ENCODE data around the gene RER1. TPM values are rescaled to one million over a fixed set of nuclear protein-coding genes. Genes with fewer than 3 reads are reported as not detected.

Gene RER1
- total and polyA plus RNA-seq, 4 donors: 48.8 to 118 (median 89.8) TPM

DNA sequence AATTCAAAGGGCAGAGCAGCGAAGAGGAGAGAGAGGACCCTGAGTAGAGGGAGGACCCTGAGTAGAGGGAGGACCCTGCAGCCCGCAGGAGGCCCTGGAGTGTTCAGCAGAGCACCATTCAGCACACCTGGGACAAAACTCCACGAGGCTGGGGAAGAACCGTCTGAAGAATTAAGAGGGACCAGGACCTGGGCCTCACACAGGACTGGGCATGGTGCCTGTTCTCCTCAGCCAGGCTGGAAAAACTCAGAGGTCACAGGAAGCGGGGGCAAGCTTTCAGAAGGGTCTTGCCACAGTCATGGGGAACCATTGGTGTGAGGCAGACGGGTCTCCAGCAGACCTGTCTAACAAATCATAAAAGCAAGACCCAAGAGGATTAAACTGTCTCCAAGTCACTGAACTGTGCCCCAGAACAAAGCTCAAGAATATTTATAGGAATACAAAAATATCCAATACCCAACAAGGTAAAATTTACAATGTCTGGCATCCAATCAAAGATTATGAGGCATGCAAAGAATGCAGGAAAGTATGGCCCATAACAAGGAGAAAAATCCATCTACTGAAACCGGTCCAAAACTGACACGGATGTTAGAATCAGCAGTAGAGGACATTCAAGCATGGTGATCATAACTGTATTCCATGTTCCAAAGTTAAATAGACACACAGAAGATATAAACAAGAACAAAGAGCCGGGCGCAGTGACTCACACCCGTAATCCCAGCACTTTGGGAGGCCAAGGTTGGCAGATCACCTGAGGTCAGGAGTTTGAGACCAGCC is 30.9 kb upstream of the RER1 start:
- Histone ChIP-seq H3K4me1 (ENCODE audit: control insufficient read depth, insufficient read depth, low read length) (no peaks in the 10 kb centered on the region), H3K9me3 (ENCODE audit: control insufficient read depth, insufficient read depth, low read length) (peaks cover 4% of the 10 kb centered on the region), H3K4me3 (ENCODE audit: low read depth, low read length) (no peak overlapping the region), H3K27me3 (ENCODE audit: control insufficient read depth, insufficient read depth, low read length) (no peaks in the 10 kb centered on the region), H3K27ac (ENCODE audit: low read depth, low read length) (no peak overlapping the region), H3K36me3 (ENCODE audit: control insufficient read depth, insufficient read depth, low read length) (peaks cover 36% of the 10 kb centered on the region)
- no peak for DNase-seq (ENCODE audit: low read depth in 4 of 6, low spot score in 6 of 6)
- 90% methylated on average over 9 of the region's 11 CpGs for WGBS (ENCODE audit: insufficient coverage)

DNA sequence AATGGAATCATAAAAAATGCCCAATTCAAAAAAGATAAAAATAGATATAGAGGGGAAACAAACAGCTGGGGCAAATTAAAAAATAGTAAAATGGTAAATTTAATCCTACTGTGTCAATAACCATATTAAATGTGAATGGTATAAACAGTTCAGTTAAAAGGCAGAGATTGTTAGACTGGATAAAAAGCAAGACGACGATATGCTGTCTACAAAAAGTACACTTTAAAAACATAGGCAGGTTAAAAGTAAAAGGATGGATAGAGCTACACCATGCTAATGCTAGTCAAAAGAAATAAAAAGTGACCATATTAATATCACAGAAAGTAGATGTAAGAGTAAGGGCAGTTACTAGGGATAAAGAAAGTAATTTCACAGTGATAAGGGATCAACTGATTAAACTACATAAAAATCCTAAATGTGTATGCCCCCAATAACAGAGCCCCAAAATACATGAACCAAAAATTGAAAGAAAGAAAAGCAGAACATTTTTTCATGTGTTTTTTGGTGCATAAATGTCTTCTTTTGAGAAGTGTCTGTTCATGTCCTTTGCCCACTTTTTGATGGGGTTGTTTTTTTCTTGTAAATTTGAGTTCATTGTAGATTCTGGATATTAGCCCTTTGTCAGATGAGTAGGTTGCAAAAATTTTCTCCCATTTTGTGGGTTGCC is 27.7 kb upstream of the RER1 start:
- no peak for DNase-seq (ENCODE audit: low read depth in 4 of 6, low spot score in 6 of 6)
- no peaks in the 10 kb centered on the region for H3K27me3 ChIP-seq (ENCODE audit: control insufficient read depth, insufficient read depth, low read length)
- peaks cover 8% of the 10 kb centered on the region for H3K36me3 ChIP-seq (ENCODE audit: control insufficient read depth, insufficient read depth, low read length)
- no peak overlapping the region for H3K27ac ChIP-seq (ENCODE audit: low read depth, low read length)
- H3K4me1 ChIP-seq (ENCODE audit: control insufficient read depth, insufficient read depth, low read length): no peaks in the 10 kb centered on the region
- peaks cover 4% of the 10 kb centered on the region for H3K9me3 ChIP-seq (ENCODE audit: control insufficient read depth, insufficient read depth, low read length)
- no peak overlapping the region for H3K4me3 ChIP-seq (ENCODE audit: low read depth, low read length)
- no CpG with 5 or more reads among the region's 2 CpGs for WGBS (ENCODE audit: insufficient coverage)

GRCh38 chr1:2368053-2368744 is 23.4 kb upstream of the RER1 start:
- Histone ChIP-seq H3K27me3 (ENCODE audit: control insufficient read depth, insufficient read depth, low read length) (no peaks in the 10 kb centered on the region), H3K9me3 (ENCODE audit: control insufficient read depth, insufficient read depth, low read length) (peaks cover 4% of the 10 kb centered on the region), H3K27ac (ENCODE audit: low read depth, low read length) (no peak overlapping the region), H3K36me3 (ENCODE audit: control insufficient read depth, insufficient read depth, low read length) (peaks cover 17% of the 10 kb centered on the region), H3K4me3 (ENCODE audit: low read depth, low read length) (no peak overlapping the region), H3K4me1 (ENCODE audit: control insufficient read depth, insufficient read depth, low read length) (no peaks in the 10 kb centered on the region)
- DNase-seq (ENCODE audit: low read depth in 4 of 6, low spot score in 6 of 6): no peak
- WGBS (ENCODE audit: insufficient coverage): 57% methylated on average over 3 of the region's 8 CpGs

DNA sequence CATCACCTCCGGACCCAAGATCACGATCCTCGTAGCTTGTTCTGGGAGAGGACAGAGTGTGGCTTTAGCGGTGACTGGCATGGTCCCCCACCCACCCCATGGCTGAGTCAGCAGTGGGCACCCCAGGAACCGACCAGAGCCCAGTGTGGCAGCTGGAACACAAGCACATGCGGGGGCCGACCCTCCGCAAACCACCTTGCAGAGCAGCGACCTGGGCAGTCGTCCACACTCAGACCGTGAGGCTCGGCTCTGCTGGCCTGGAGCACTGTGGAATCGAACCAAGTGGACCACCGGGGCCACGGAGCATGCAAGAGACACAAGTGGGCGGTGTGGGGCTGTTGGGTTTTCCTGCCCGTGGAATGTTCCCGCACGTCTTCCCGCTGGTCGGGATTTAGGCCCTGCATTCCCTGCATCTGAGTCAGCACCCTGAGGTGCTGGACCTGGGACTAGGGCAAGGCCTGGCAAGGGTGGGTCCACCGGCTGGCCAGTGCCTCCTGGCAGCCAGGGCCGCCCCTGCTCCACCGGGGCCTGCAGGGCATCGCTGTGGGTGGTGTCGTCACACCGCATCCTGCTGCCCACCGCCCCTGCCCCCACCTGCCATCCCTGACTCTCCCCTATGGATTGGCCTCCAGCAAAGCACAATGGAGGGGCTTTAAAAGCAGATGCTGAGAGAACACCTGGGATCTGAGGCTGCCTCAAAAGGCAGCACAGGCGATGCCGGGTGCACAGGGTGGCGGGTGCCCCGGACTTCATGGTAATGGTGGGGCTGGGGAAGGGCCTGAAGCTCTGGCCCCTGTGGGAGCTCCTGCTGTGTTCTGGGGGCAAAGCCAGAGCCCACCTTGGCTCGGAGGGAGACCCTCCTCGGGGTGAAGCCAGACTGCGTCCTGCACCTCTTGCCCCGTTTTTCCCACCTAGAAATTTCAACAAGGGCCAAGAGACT is 18.8 kb upstream of the RER1 start:
- H3K36me3 ChIP-seq (ENCODE audit: control insufficient read depth, insufficient read depth, low read length): peaks cover 51% of the 10 kb centered on the region
- WGBS (ENCODE audit: insufficient coverage): 94% methylated on average over 27 of the region's 36 CpGs
- H3K9me3 ChIP-seq (ENCODE audit: control insufficient read depth, insufficient read depth, low read length): no peaks in the 10 kb centered on the region
- no peak overlapping the region for H3K27ac ChIP-seq (ENCODE audit: low read depth, low read length)
- peaks cover 14% of the 10 kb centered on the region for H3K4me1 ChIP-seq (ENCODE audit: control insufficient read depth, insufficient read depth, low read length)
- H3K4me3 ChIP-seq (ENCODE audit: low read depth, low read length): no peak overlapping the region
- no peaks in the 10 kb centered on the region for H3K27me3 ChIP-seq (ENCODE audit: control insufficient read depth, insufficient read depth, low read length)
- DNase-seq (ENCODE audit: low read depth in 4 of 6, low spot score in 6 of 6): no peak

DNA sequence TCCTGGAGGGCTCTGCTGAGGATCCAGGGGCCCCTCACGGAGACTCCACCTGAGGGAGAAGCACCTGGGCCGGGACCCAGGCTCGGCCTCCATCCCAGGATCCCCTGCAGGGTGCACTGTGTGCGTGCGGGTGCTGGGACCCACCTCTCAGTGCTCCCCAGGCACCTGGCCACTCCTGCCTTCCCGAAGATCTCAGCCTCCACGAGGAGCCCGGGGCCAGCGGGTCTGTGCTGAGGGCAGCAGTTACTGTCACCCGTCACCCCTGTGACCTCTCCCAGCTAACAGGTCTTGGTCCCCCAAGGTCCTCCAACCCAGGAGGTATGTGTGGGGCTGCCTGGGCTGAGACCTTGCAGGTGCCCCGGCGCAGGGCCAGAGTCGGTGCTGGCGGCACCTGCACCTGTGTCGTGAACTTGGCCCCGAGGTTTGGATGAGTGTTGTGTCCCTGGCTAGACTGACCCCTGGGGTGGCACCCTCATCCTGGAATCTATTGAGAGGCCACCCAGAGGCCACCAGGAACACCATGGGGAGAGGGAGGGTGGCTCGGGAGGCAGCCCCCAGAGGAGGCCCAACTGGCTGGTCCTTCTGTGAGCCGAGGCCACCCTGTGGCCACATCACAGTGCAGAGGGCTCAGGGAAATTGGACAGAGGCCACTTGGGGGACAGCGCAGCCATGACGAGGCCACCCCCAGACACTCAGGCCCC is 17.9 kb upstream of the RER1 start:
- Histone ChIP-seq H3K4me3 (ENCODE audit: low read depth, low read length) (no peak overlapping the region), H3K36me3 (ENCODE audit: control insufficient read depth, insufficient read depth, low read length) (peaks cover 60% of the 10 kb centered on the region), H3K27ac (ENCODE audit: low read depth, low read length) (no peak overlapping the region), H3K9me3 (ENCODE audit: control insufficient read depth, insufficient read depth, low read length) (no peaks in the 10 kb centered on the region), H3K27me3 (ENCODE audit: control insufficient read depth, insufficient read depth, low read length) (no peaks in the 10 kb centered on the region), H3K4me1 (ENCODE audit: control insufficient read depth, insufficient read depth, low read length) (peaks cover 16% of the 10 kb centered on the region)
- WGBS (ENCODE audit: insufficient coverage): 92% methylated on average over 19 of the region's 20 CpGs
- DNase-seq (ENCODE audit: low read depth in 4 of 6, low spot score in 6 of 6): no peak

- Histone ChIP-seq H3K4me3 (ENCODE audit: low read depth, low read length) (no peak overlapping the region), H3K36me3 (ENCODE audit: control insufficient read depth, insufficient read depth, low read length) (peaks cover 65% of the 10 kb centered on the region), H3K27ac (ENCODE audit: low read depth, low read length) (no peak overlapping the region), H3K27me3 (ENCODE audit: control insufficient read depth, insufficient read depth, low read length) (no peaks in the 10 kb centered on the region), H3K4me1 (ENCODE audit: control insufficient read depth, insufficient read depth, low read length) (peaks cover 16% of the 10 kb centered on the region), H3K9me3 (ENCODE audit: control insufficient read depth, insufficient read depth, low read length) (no peaks in the 10 kb centered on the region)
- no peak for DNase-seq (ENCODE audit: low read depth in 4 of 6, low spot score in 6 of 6)
- 80% methylated on average over 10 of the region's 17 CpGs for WGBS (ENCODE audit: insufficient coverage)
Measured at GRCh38 chr1:2374252-2375155, 17.1 kb upstream of the RER1 start.

DNA sequence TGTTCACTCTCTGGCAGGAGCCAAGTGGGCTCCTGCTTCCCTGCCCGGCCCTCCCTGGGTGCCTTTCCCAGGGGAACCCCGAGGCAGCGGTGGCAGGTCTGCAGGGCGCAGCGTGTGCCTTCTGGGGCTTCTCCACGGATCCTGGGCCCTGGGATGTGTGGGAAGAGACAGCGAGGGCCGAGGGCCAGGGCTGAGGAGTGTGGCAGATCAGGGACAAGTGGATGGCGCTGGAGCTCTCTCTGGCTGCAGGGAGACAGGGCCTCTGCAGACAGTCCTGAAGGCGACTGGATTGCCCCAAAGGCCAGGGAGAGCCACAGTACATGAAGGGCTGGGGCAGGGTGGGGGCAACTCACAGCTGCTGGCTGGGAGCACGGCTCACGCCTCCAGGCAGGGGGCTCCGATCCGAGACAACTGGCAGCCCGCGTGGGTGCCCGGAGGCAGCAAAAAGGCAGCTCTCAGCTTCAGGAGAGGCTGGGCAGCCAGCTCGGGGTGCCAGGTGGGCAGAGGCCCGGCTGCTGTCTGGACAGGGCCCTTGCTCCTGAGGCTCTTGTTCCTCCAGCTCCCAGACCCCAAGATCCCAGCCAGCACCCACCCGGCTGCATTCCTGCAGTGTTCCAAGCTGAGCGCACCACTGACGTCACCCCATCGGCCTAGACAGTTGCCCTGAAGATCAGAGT is 16.3 kb upstream of the RER1 start:
- Histone ChIP-seq H3K4me1 (ENCODE audit: control insufficient read depth, insufficient read depth, low read length) (peaks cover 16% of the 10 kb centered on the region), H3K27ac (ENCODE audit: low read depth, low read length) (no peak overlapping the region), H3K9me3 (ENCODE audit: control insufficient read depth, insufficient read depth, low read length) (no peaks in the 10 kb centered on the region), H3K36me3 (ENCODE audit: control insufficient read depth, insufficient read depth, low read length) (peaks cover 72% of the 10 kb centered on the region), H3K4me3 (ENCODE audit: low read depth, low read length) (no peak overlapping the region), H3K27me3 (ENCODE audit: control insufficient read depth, insufficient read depth, low read length) (no peaks in the 10 kb centered on the region)
- 79% methylated on average over 23 of the region's 23 CpGs for WGBS (ENCODE audit: insufficient coverage)
- DNase-seq (ENCODE audit: low read depth in 4 of 6, low spot score in 6 of 6): no peak

GRCh38 chr1:2375923-2376260 is 15.7 kb upstream of the RER1 start:
- H3K4me3 ChIP-seq (ENCODE audit: low read depth, low read length): no peak overlapping the region
- peaks cover 74% of the 10 kb centered on the region for H3K36me3 ChIP-seq (ENCODE audit: control insufficient read depth, insufficient read depth, low read length)
- H3K4me1 ChIP-seq (ENCODE audit: control insufficient read depth, insufficient read depth, low read length): peaks cover 16% of the 10 kb centered on the region
- DNase-seq (ENCODE audit: low read depth in 4 of 6, low spot score in 6 of 6): no peak
- no peak overlapping the region for H3K27ac ChIP-seq (ENCODE audit: low read depth, low read length)
- H3K27me3 ChIP-seq (ENCODE audit: control insufficient read depth, insufficient read depth, low read length): no peaks in the 10 kb centered on the region
- 76% methylated on average over 6 of the region's 7 CpGs for WGBS (ENCODE audit: insufficient coverage)
- H3K9me3 ChIP-seq (ENCODE audit: control insufficient read depth, insufficient read depth, low read length): no peaks in the 10 kb centered on the region

Data from spinal cord (tissue), 10 donors.